Caki2 (cell line): ENCODE results near the gene KIF4B. TPM values are rescaled to one million over a fixed set of nuclear protein-coding genes. Genes with fewer than 3 reads are reported as not detected.

ENCODE experiments used
- DNase-seq: peaks from one replicate; pipeline ENCODE4 v3.0.0-alpha.2; 2015; ENCODE audit warnings: low read depth
- in situ Hi-C: cut with HindIII; loops from 2 replicates; pipeline ENCODE4 v1.10.0; 2016; ENCODE audit warnings: low sequenced_read_pairs, low pct_unique_long_range_greater_than_20kb, mixed read lengths
- total RNA-seq: library from RNA; depleted of rRNA; stranded (reverse); fragments of >200 nt; shearing (Covaris generic); gene quantifications from 2 replicates; pipeline ENCODE4 v1.2.3, GENCODE V29; 2014; ENCODE audit warnings: low replicate concordance; rRNA removed

Gene KIF4B
- total RNA-seq, 1 experiment from 2014 or later, result not detected

GRCh38 chr5:155044591-155044990 is 31.0 kb downstream of the KIF4B start:
- in situ Hi-C loops, result no loop called here

GRCh38 chr5:155046591-155046990 is 33.0 kb downstream of the KIF4B start:
- DNase-seq, result no peak
- in situ Hi-C loops, result no loop called here

More at GRCh38 chr5:155044591-155044990, 31.0 kb downstream of the KIF4B start:
- no peak for DNase-seq

DNA sequence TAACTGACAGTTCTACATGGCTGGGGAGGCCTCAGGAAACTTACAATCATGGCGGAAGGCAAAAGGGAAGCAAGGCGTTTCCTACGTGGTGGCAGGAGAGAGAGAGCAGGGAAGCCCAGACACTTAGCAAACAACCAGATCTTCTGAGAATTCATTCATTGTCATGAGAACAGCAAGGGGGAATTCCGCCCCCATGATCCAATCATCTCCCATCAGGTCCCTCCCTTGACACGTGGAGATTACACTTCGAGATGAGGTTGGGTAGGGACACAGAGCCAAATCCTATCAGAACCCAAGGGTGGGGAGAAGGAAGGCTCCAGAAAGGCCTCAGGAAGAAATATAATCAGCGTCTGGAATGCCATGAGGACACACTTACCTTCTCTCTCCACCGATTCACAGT is 34.3 kb downstream of the KIF4B start:
- in situ Hi-C loops, result no loop called here
- DNase-seq, result no peak

GRCh38 chr5:155049569-155050383 is 36.2 kb downstream of the KIF4B start:
- in situ Hi-C loops, result no loop called here
- DNase-seq, result no peak

DNA sequence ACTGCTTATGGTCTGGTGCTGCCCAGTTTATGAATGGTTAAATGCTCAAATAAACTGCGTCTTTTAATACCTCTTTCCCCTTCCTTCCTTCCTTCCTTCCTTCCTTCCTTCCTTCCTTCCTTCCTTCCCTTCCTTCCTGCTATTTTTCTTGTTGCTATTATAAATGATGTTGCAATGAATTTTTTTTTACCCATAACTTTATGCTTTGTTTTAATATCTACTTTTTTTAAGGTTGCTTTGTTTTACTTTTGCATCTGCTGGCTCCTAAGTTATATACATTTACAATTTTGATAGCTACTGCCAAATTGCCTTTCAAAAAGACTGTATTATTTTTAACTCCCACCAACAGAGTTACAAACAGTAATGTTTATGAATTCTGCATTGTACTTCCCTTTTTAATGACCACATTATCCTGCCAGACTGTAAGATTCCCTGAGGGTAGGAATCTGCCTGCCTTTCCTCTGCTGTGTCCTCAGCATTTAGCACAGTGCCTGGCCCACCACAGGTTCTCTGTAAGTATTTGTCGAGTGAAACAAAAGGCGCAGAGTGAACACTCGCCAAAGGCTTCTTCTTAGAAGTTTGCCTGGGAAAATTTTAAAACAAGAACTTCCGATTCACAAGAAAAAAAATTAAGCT is 36.9 kb downstream of the KIF4B start:
- DNase-seq, result no peak
- in situ Hi-C loops, result no loop called here

GRCh38 chr5:155052532-155052931 is 39.0 kb downstream of the KIF4B start:
- in situ Hi-C loops, result no loop called here
- DNase-seq, result no peak

DNA sequence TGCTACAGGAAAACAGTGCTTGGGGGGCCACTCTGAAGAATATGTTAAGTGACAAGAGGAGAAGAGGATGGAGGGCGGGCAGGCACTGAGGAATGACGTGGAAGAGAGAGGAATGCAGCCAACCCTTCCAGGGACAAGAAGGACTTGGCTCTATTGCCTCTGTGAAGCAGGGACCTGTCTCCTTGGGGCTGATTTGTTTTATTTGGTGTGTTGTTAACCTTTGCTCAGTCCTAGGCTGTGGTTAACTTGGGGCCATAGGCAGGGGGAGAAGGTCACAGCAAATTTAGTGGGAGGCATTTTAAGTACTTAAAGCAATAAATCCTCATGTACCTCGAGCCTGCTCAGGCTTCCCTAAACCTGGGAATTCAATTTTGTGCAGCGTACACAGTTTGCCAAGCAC is 39.9 kb downstream of the KIF4B start:
- no peak for DNase-seq

GRCh38 chr5:155056644-155057269 is 43.2 kb downstream of the KIF4B start:
- in situ Hi-C loops, result no loop called here
- no peak for DNase-seq

More for the DNA sequence above, 39.9 kb downstream of the KIF4B start:
- in situ Hi-C loops, result no loop called here

DNA sequence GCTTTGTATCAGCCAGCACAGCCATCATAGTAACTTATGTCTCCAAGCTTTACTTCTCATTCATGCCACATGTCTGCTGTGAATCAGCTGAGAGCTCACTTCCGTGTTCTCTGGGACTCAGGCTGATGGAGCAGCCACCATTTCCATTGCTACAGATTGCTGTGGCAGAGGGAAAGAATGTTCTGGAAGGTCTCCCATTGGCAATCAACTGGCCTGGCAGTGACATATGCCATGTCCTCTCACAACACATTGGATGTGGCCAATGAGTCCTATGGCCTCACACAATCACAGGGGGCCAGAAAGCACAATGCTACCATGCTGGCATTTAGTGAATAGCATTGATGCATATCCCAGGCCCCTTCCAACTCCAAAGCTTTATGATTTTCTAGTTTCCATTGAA is 44.1 kb downstream of the KIF4B start:
- in situ Hi-C loops, result no loop called here
- no peak for DNase-seq

DNA sequence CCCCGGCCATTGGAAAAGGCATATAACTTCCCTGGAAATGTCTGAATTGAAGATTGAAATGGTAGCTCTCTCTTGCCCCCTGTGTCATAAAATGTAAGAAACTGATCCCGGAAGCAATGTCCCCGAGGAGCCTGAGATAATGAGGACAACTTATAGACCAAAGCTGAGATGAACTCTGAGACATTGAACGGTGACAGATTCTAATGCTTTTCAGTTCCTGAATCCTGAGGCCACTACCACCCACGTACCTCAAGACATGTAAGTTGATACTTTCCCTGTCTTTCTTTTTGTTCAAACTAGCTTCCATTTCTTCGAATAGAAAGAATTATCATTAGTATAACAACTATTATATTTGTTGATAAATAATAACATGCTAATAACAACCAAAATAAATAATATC is 51.0 kb downstream of the KIF4B start:
- no peak for DNase-seq
- in situ Hi-C loops, result no loop called here

GRCh38 chr5:155066886-155067595 is 53.5 kb downstream of the KIF4B start:
- DNase-seq, result no peak
- in situ Hi-C loops, result no loop called here

Other genes with a start within 250 kb of the KIF4B start
- gene FAXDC2, start 163.2 kb upstream of the KIF4B start, total RNA-seq, result 0.26 and 4.2 TPM in 2 replicates
- gene CNOT8, start 155.1 kb upstream of the KIF4B start, total RNA-seq, result 66.5 and 88.5 TPM in 2 replicates
- 13.1 and 15.3 TPM in 2 replicates for gene GEMIN5, start 75.5 kb upstream of the KIF4B start, total RNA-seq
- 16.0 and 29.8 TPM in 2 replicates for gene MRPL22, start 72.7 kb upstream of the KIF4B start, total RNA-seq